SK-N-SH (cell line): ENCODE measurements around the gene CCDC141. TPM values are rescaled to one million over a fixed set of nuclear protein-coding genes. Genes with fewer than 3 reads are reported as not detected.

Experiments
- CTCF ChIA-PET: fragments of 300-600, 350-600 bp; formaldehyde crosslinking; extraction: SDS; loops from one replicate; lab custom pipeline; 2021; lab: Yijun Ruan, JAX
- POLR2A ChIA-PET: fragments of 350-600 bp; sonication (Branson Sonifier 250); formaldehyde crosslinking; extraction: SDS; loops from one replicate; lab custom pipeline; 2020; ENCODE audit warnings: antibody characterized with exemption, inconsistent platforms; lab: Yijun Ruan, JAX
- DNase-seq: peaks from one replicate; pipeline ENCODE4 v3.0.0; 2012
- H2AFZ ChIP-seq: fragments of 200-600 bp; sonication (generic); 2 replicates; pipeline ENCODE4 v1.8.1; 2016; ENCODE audit warnings: antibody characterized with exemption, mild to moderate bottlenecking, low read depth
- H3F3A ChIP-seq: fragments of 200-600 bp; sonication (generic); replicated peaks from 2 replicates; pipeline ENCODE3; 2016; ENCODE audit warnings: antibody characterized with exemption, mild to moderate bottlenecking; ENCODE audit not compliant: insufficient read depth
- H3K27ac ChIP-seq, 2 experiments: fragments of 200-500 bp in 1 of 2; fragments of 200-600 bp in 1 of 2; sonication (Bioruptor generic) in 1 of 2; sonication (generic), shearing (Covaris generic) in 1 of 2; 2 replicates each; pipeline versions ENCODE4 v1.5.1 to v1.6.1; 2014 to 2016; ENCODE audit warnings: low read depth in 2 of 2, inconsistent platforms in 1 of 2, low read length in 1 of 2, mild to moderate bottlenecking in 1 of 2, mixed read lengths in 1 of 2
- H3K27me3 ChIP-seq: fragments of 200-600 bp; sonication (generic), shearing (Covaris generic); 2 replicates; pipeline ENCODE4 v1.6.1; 2016; ENCODE audit warnings: mixed run types; ENCODE audit not compliant: insufficient read depth
- H3K36me3 ChIP-seq, 2 experiments: fragments of 200-500 bp in 1 of 2; fragments of 200-600 bp in 1 of 2; sonication (Bioruptor generic) in 1 of 2; sonication (generic) in 1 of 2; replicated peaks in 1 of 2; 2 replicates each; pipeline versions ENCODE3 to v1.5.1; 2014 to 2016; ENCODE audit warnings: low read length in 1 of 2, mild to moderate bottlenecking in 1 of 2; ENCODE audit not compliant: insufficient read depth in 2 of 2, control insufficient read depth in 1 of 2
- H3K4me1 ChIP-seq, 2 experiments: fragments of 200-500 bp in 1 of 2; fragments of 200-600 bp in 1 of 2; sonication (Bioruptor generic) in 1 of 2; sonication (generic), shearing (Covaris generic) in 1 of 2; 2 replicates each; pipeline versions ENCODE4 v1.5.1 to v1.6.1; 2014 to 2016; ENCODE audit warnings: low read depth in 1 of 2, low read length in 1 of 2, mixed run types in 1 of 2; ENCODE audit not compliant: insufficient read depth in 2 of 2, control insufficient read depth in 1 of 2
- H3K4me2 ChIP-seq: fragments of 200-600 bp; sonication (generic), shearing (Covaris generic); 2 replicates; pipeline ENCODE4 v1.6.1; 2017; ENCODE audit warnings: mixed run types
- H3K4me3 ChIP-seq, 2 experiments: fragments of 200-500 bp in 1 of 2; fragments of 200-600 bp in 1 of 2; sonication (Bioruptor generic) in 1 of 2; sonication (generic), shearing (Covaris generic) in 1 of 2; 2 replicates each; pipeline versions ENCODE4 v1.5.1 to v1.8.1; 2014 to 2016; ENCODE audit warnings: low read depth in 2 of 2, inconsistent platforms in 1 of 2, low read length in 1 of 2, mild to moderate bottlenecking in 1 of 2, mixed read lengths in 1 of 2, moderate library complexity in 1 of 2
- H3K79me2 ChIP-seq: fragments of 200-600 bp; sonication (generic); 2 replicates; pipeline ENCODE4 v1.8.1; 2017; ENCODE audit warnings: mild to moderate bottlenecking; ENCODE audit not compliant: insufficient read depth
- H3K9ac ChIP-seq: fragments of 200-600 bp; sonication (generic); 2 replicates; pipeline ENCODE4 v1.6.1; 2017; ENCODE audit warnings: mixed run types
- H3K9me2 ChIP-seq: fragments of 200-600 bp; sonication (generic); 2 replicates; pipeline ENCODE4 v1.6.1; 2017; ENCODE audit warnings: mixed run types
- H3K9me3 ChIP-seq: fragments of 200-600 bp; sonication (generic); 2 replicates; pipeline ENCODE4 v1.6.1; 2017; ENCODE audit warnings: mixed run types, mild to moderate bottlenecking, moderate library complexity
- H4K20me1 ChIP-seq: fragments of 200-600 bp; sonication (generic); 2 replicates; pipeline ENCODE4 v1.6.1; 2017; ENCODE audit warnings: mild to moderate bottlenecking, mixed run types; ENCODE audit not compliant: insufficient read depth
- CHD2 ChIP-seq: fragments of 150-350 bp; IDR thresholded peaks from 2 replicates; pipeline ENCODE4 v1.6.1; 2018; ENCODE audit warnings: low read length; ENCODE audit not compliant: partially characterized antibody
- ELF1 ChIP-seq: IDR thresholded peaks from 2 replicates; pipeline ENCODE4 v1.4.0; 2012
- EP300 ChIP-seq, 2 experiments: IDR thresholded peaks; 2 replicates each; pipeline versions ENCODE4 v1.4.0 to v1.6.1; 2012; ENCODE audit warnings: borderline replicate concordance in 1 of 2, low read depth in 1 of 2, low read length in 1 of 2
- EZH2phosphoT487 ChIP-seq: fragments of 200-600 bp; sonication (generic); IDR thresholded peaks from 2 replicates; pipeline ENCODE4 v1.6.1; 2017; ENCODE audit warnings: low read depth, mixed run types, mild to moderate bottlenecking, antibody characterized with exemption, moderate library complexity, borderline replicate concordance
- FOSL2 ChIP-seq: IDR thresholded peaks from 2 replicates; pipeline ENCODE4 v1.4.0; 2012; ENCODE audit warnings: low read depth, mild to moderate bottlenecking, moderate library complexity, borderline replicate concordance
- FOXJ3 ChIP-seq: sonication (generic); formaldehyde crosslinking; IDR thresholded peaks from 2 replicates; pipeline ENCODE4 v1.5.1; 2020; ENCODE audit warnings: mild to moderate bottlenecking, missing genetic modification reagents
- MXI1 ChIP-seq: IDR thresholded peaks from 2 replicates; pipeline ENCODE4 v1.6.1; 2012; ENCODE audit warnings: mild to moderate bottlenecking, low read depth, low read length, improper control_type of control experiment
- NFIC ChIP-seq: IDR thresholded peaks from 2 replicates; pipeline ENCODE4 v1.4.0; 2012; ENCODE audit warnings: borderline replicate concordance
- RCOR1 ChIP-seq: fragments of 150-350 bp; IDR thresholded peaks from 2 replicates; pipeline ENCODE4 v1.6.1; 2017; ENCODE audit warnings: antibody characterized with exemption, low read length
- RFX5 ChIP-seq: IDR thresholded peaks from 2 replicates; pipeline ENCODE4 v1.6.1; 2012; ENCODE audit warnings: mild to moderate bottlenecking, improper control_type of control experiment, low read length
- SIN3A ChIP-seq: IDR thresholded peaks from 2 replicates; pipeline ENCODE4 v1.6.1; 2012; ENCODE audit warnings: low read depth, mild to moderate bottlenecking, low read length, moderate library complexity, borderline replicate concordance
- TAF1 ChIP-seq: IDR thresholded peaks from 2 replicates; pipeline ENCODE4 v1.6.1; 2012; ENCODE audit warnings: low read depth, mild to moderate bottlenecking, low read length, moderate library complexity, borderline replicate concordance
- WGBS: methylation state at CpG from one replicate; pipeline ENCODE4 v1.1.6; 2017; ENCODE audit warnings: low lambda C conversion rate; 5-methylcytosine and 5-hydroxymethylcytosine counted together
- polyA plus RNA-seq, 3 experiments: library from polyadenylated mRNA; depleted of rRNA; stranded (reverse); fragments of >200 nt; gene quantifications; 2 replicates each; pipeline ENCODE4 v1.2.3, GENCODE V29; 2012
- TF ChIP-seq, protein P1 (sequence below): IDR thresholded peaks from 2 replicates; pipeline ENCODE4; 2012
- TF ChIP-seq, protein P2 (sequence below): IDR thresholded peaks from 2 replicates; pipeline ENCODE4 v1.4.0; 2012; ENCODE audit warnings: low read depth
- TF ChIP-seq, protein P3 (sequence below): fragments of 200-600 bp; sonication (generic); IDR thresholded peaks from 2 replicates; pipeline ENCODE4 v1.6.1; 2017; ENCODE audit warnings: antibody characterized with exemption, mild to moderate bottlenecking, moderate library complexity
- TF ChIP-seq, protein P4 (sequence below): fragments of 150-350 bp; IDR thresholded peaks from 2 replicates; pipeline ENCODE4 v1.6.1; 2016; ENCODE audit warnings: mild to moderate bottlenecking, low read depth, low read length

Gene CCDC141
- polyA plus RNA-seq, 1 of the 3 experiments (the other 2 are of a cell fraction): 0.02 TPM

DNA sequence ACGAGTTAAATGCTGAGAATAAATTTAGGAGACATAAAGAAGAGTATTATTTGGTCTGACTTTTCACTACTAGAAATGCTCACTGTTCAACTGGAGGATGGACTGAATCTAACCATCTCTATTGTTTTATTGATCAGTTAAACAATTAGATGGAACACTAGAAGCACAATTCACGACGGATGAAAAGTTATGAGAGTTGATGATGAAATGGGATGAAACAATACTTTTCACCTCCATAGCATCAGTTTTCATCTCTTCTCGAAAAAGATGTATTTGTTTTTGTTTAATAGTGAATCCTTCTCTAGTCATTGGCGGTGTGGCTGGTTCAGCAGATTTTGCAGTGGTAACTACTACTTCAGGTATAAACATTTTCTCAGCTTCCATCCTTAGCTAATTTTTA, 262.0 kb downstream of the CCDC141 start:
- 78% methylated on average over 5 of the region's 5 CpGs for WGBS
- POLR2A ChIA-PET: no interaction called here

DNA sequence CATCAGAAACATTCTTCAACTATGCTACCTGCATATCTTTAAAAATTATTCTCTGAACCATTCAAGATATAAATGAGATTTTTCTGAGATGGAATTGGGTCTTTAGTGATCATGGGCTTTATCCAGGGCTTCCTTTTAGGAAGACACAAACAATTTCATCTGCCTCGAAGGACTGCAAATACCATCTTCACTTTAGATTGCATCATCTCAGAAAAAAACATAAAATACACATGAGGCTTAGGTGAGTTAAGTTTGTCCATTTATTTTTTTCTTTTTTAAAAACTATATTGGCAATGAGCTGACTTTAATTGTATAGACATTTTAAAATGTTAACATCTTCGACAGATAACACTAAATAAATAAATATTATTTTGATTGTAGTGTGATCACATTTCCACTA, 262.8 kb downstream of the CCDC141 start:
- no peak for DNase-seq
- ChIA-PET CTCF (interaction anchor here (1.2 to 2.1 kb wide), 2 partner anchors 9 to 25 kb away, joined by 3 to 5 read pairs; no protein-coding TSS in a partner anchor), POLR2A (no interaction called here)
- H4K20me1 ChIP-seq: no peaks in the 10 kb centered on the region
- H2AFZ ChIP-seq: no peak overlapping the region
- no peaks in the 10 kb centered on the region for H3K79me2 ChIP-seq
- no peak overlapping the region for H3K4me3 ChIP-seq
- no peak overlapping the region for H3K4me2 ChIP-seq
- WGBS: 76% methylated on average over 2 of the region's 2 CpGs
- H3K4me1 ChIP-seq: no peaks in the 10 kb centered on the region; a peak in 1 of 4 replicates
- no peak overlapping the region for H3K9ac ChIP-seq
- H3K9me2 ChIP-seq: no peaks in the 10 kb centered on the region
- H3K9me3 ChIP-seq: no peaks in the 10 kb centered on the region
- no peaks in the 10 kb centered on the region for H3K27me3 ChIP-seq
- H3K27ac ChIP-seq: no peak overlapping the region
- H3K36me3 ChIP-seq: no peaks in the 10 kb centered on the region
- H3F3A ChIP-seq: no peaks in the 10 kb centered on the region
- TF ChIP-seq RFX5: no peak
- TF ChIP-seq FOXJ3 (CRISPR knock-in tag): no peak
- TF ChIP-seq MXI1: no peak
- TF ChIP-seq NFIC: no peak
- no peak for TF ChIP-seq EP300 (IDR thresholded peaks at IDR 0.05; ENCODE audit: borderline replicate concordance in 1 of 2, low read depth in 1 of 2, low read length in 1 of 2)
- TF ChIP-seq, protein P1, sequence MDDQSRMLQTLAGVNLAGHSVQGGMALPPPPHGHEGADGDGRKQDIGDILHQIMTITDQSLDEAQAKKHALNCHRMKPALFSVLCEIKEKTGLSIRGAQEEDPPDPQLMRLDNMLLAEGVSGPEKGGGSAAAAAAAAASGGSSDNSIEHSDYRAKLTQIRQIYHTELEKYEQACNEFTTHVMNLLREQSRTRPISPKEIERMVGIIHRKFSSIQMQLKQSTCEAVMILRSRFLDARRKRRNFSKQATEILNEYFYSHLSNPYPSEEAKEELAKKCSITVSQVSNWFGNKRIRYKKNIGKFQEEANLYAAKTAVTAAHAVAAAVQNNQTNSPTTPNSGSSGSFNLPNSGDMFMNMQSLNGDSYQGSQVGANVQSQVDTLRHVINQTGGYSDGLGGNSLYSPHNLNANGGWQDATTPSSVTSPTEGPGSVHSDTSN: no peak
- no peak for TF ChIP-seq RCOR1
- TF ChIP-seq FOSL2: no peak
- TF ChIP-seq EZH2phosphoT487: no peak

More for the DNA sequence above, 262.0 kb downstream of the CCDC141 start:
- Histone ChIP-seq H3F3A (no peaks in the 10 kb centered on the region), H4K20me1 (no peaks in the 10 kb centered on the region), H3K9me2 (no peaks in the 10 kb centered on the region), H3K4me3 (no peak overlapping the region), H3K36me3 (no peaks in the 10 kb centered on the region), H2AFZ (no peak overlapping the region), H3K4me2 (no peak overlapping the region), H3K9ac (no peak overlapping the region), H3K27ac (no peak overlapping the region), H3K27me3 (no peaks in the 10 kb centered on the region), H3K4me1 (no peaks in the 10 kb centered on the region; a peak in 1 of 4 replicates), H3K9me3 (no peaks in the 10 kb centered on the region), H3K79me2 (no peaks in the 10 kb centered on the region)
- CTCF ChIA-PET: interaction anchor here (1.2 kb wide), 1 partner anchor 8 kb away, joined by 3 read pairs; no protein-coding TSS in a partner anchor
- TF ChIP-seq SIN3A (no peak), EP300 (IDR thresholded peaks at IDR 0.05; ENCODE audit: borderline replicate concordance in 1 of 2, low read depth in 1 of 2, low read length in 1 of 2) (no peak), ELF1 (no peak), CHD2 (no peak), NFIC (no peak), EZH2phosphoT487 (no peak), TAF1 (no peak), FOXJ3 (CRISPR knock-in tag) (no peak), RCOR1 (no peak)
- TF ChIP-seq, protein P1: no peak
- TF ChIP-seq, protein P2, sequence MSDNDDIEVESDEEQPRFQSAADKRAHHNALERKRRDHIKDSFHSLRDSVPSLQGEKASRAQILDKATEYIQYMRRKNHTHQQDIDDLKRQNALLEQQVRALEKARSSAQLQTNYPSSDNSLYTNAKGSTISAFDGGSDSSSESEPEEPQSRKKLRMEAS: no peak
- TF ChIP-seq, protein P3, sequence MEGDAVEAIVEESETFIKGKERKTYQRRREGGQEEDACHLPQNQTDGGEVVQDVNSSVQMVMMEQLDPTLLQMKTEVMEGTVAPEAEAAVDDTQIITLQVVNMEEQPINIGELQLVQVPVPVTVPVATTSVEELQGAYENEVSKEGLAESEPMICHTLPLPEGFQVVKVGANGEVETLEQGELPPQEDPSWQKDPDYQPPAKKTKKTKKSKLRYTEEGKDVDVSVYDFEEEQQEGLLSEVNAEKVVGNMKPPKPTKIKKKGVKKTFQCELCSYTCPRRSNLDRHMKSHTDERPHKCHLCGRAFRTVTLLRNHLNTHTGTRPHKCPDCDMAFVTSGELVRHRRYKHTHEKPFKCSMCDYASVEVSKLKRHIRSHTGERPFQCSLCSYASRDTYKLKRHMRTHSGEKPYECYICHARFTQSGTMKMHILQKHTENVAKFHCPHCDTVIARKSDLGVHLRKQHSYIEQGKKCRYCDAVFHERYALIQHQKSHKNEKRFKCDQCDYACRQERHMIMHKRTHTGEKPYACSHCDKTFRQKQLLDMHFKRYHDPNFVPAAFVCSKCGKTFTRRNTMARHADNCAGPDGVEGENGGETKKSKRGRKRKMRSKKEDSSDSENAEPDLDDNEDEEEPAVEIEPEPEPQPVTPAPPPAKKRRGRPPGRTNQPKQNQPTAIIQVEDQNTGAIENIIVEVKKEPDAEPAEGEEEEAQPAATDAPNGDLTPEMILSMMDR: no peak
- TF ChIP-seq, protein P4, sequence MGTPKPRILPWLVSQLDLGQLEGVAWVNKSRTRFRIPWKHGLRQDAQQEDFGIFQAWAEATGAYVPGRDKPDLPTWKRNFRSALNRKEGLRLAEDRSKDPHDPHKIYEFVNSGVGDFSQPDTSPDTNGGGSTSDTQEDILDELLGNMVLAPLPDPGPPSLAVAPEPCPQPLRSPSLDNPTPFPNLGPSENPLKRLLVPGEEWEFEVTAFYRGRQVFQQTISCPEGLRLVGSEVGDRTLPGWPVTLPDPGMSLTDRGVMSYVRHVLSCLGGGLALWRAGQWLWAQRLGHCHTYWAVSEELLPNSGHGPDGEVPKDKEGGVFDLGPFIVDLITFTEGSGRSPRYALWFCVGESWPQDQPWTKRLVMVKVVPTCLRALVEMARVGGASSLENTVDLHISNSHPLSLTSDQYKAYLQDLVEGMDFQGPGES: no peak
- DNase-seq: no peak
